CD4-positive, alpha-beta T cell treated with Interleukin-6 for 4 hours (primary cell): ENCODE results near the gene ERBB4.

Source experiments
- DNase-seq: peaks from one replicate; pipeline ENCODE4 v3.0.0-alpha.2; 2020; ENCODE audit warnings: mixed read lengths

The ERBB4 gene

DNA sequence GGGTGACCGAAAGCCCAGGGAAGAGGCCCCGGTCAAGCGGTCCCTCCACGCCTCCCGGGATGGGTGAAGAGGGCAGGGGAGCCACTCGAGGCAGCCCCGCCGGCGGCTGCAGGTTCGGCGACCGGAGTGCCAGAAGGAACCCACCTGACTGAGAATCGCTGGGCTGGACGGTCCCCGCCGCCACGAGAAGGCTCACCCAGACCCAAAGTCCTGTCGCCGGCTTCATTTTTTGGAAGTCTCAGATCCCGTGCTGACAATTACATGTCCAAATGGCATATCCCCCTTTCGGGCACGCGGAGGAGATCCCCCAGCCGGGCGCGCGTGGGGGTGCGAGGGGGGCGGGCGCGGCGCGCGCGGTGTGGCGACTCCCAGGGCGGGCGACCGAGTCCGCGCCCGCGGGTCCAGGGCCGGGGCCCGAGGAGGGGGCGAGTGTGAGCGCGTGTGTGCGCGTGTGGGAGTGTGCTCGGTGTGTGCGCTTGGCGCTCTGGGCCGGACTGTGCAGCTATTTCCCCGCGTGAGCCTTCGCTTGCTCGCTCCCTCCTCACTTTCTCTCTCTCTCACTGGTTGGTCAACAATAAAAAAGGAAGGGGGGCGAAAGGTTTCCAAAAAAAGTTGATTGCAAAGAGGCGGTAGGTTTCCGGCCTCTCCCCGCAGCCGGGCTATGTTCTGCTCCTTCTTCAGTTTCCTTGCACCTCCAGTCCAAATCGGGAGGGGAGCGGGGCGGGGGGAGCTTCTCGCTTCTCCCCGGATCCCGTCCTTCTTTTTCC lies at the start of gene ERBB4:
Gene ERBB4, minus strand, starts transcription at position 498 of the 767 bp plus-strand sequence. Its CDS starts 272 bp downstream, at position 226.
- DNase-seq = no peak

DNA sequence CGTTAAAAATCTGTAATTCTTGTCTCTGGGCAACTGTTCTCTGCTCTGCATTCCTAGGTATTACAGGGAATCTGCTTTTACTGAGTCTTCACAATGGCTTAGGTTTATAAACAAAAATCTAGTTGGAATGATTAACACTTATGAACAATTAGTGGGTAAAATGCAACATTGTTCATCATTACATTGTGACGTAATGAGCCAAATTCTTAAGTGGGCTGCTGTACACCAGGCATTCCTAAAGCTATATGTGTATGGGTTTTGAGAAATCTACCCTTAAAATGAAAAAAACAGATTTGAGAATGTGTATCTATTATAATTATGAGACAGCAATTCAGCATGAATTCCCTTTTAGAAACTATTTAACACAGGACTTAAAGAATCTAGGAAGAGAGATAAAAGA lies 41.5 kb upstream of the ERBB4 start:
- DNase-seq = no peak

DNA sequence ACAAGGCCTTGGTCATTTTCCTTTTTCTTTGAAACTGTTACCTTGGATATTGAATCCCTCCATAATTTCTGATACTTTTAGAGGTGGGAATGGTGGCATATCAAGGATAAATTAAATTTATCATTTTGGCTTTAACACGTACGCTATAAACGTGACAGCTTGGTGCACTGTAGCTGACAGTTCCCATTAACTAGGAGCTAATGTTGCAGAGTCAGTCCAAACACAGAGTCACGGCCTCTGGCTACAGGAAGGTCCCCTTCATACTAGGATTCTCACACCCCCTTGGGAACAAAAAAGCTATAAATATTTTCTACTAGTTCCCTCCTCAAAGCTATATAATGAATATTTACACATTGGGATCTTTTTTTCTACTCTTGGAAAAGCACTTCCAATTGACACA lies 17.7 kb upstream of the ERBB4 start:
- DNase-seq = no peak

DNA sequence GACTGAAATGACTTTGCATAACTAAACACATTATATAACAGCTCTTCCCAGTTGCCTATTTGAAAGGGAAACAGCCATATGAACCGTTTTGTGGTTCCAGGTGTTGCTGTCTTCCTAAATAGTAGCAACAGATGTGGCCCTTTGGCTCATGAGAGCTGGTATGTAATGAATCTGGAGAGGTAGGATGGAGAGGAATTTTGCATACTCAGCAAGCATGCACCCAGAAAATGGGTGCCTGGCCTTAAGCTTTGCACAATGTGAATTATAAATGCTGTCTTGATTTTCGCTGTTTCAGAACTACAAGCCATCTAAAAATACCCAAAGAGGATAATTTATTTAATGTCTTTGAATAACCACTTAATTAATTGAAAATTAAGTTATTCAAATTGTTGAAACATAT lies 15.6 kb upstream of the ERBB4 start:
- DNase-seq = no peak

DNA sequence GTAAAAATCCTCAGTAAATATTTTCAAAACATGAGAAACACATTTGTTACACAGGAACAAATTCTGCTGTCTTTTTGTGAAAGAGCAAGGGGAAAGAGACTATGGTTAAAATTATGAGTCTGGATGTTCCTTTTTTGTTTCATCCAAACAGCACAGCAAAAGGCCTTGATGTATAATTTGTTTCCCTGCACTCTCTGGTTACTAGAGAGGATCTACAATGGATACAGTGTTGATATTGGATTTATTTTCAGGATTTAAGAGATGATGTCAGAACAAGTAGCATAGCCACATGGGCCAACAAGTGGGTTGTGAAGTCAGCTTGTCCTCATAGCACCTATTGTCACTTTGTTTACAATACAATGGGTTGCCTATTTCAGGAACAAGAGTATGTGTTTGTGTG lies 11.3 kb upstream of the ERBB4 start:
- no peak for DNase-seq

DNA sequence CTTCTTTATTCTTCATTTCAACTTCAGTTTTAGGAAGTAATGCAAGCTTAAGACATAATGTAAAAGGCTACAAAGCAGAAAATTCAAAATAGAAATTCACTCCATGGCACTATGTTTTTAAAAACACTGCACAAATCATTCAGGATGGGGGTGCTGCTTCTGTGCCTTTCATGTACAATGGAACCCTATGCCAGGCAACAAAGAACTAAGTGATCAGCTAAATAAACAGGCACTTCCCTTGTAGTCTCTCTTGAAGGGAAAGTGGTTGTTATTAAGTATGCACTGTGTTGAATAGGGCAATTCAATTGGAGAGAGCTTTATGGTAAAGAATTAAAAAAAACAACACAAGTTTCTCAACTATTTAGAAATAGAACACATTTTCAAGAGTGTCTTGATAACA lies 10.9 kb upstream of the ERBB4 start:
- DNase-seq = no peak

DNA sequence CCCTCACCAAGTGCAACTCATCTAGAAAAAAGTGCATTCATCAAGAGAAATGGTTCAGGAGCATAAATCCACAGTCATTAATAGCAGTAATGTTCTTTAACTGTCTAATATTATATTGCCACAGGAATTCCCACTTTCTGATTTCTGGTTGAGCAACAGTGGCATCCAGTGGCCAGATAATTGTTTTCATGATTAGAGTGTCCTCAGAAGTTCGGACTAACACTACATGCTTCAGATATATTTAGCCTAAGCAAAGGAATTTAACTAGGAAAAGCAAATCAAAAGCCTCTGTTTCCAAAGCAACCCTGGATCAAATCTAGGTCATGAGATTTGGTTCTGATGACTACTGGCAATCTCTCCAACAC lies 9.8 kb upstream of the ERBB4 start:
- no peak for DNase-seq

DNA sequence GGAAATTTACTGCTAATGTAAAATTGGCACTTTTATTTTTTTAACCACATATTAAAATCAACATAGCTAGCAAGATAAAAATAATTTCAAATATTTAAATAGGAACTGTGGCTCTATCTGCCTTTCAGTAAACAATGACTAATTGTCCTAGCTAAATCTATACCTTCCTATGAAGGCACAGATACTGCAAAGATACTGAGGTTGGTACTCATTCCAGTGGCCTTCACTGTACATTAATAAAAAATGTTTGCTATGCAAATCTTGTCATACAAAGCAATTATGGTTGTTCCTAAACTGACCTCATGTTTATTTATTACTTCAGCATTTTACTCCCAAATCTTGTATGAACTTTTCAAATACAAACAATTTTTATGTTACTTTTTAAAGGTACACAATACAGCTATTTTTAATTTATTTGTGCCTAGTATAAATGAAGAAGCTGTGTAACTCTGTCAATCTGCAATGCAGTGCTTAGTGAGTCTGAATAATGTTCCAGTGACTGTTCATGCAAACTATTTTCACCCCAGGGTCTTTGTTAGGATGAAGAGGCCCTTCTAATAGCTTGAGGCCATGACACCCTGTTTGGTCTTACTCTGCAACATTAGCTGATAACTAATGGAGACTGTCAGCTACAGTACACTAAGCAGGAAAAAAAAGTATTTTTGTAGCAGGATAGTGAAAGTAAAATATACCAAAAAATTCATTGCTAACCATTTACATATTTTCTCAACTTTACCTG lies 9.3 kb upstream of the ERBB4 start:
- no peak for DNase-seq

DNA sequence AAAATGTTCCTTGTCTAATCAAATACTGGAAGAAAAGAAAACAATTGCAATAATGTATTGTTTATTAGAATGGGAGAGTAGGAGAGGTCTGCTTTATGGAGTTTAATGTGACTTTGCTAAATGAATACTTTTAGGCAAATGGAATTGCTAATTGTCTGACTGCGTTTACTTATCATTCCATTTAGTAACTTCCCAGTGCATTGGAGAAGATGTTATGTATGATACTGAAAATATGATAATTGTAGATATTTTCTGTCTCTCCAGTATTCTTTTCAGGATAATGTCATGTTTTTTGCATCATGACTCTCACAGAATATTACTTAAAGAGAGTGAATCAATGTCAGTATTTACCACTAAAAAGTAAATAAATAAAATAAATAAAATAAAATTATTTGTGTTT lies 8.1 kb upstream of the ERBB4 start:
- no peak for DNase-seq

DNA sequence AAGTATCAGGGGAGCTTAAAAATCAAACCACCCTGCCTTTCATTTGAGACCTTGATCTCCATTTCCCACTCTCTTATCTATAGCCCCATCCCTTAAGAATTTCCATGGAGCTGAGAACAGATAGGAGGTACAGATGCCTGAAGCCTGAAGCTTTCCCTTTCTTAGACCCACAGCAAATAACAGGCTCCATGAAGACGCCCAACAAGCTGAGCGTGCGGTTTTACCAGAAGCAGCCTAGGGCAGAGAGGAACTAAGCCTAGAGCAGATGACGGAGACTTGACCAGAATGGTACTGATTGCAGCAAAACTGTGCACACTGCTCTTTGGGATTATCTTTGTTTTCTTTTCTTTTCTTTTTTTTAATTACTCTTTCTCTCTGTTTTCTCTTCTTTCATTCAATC lies 1.7 kb upstream of the ERBB4 start:
- DNase-seq = no peak

DNA sequence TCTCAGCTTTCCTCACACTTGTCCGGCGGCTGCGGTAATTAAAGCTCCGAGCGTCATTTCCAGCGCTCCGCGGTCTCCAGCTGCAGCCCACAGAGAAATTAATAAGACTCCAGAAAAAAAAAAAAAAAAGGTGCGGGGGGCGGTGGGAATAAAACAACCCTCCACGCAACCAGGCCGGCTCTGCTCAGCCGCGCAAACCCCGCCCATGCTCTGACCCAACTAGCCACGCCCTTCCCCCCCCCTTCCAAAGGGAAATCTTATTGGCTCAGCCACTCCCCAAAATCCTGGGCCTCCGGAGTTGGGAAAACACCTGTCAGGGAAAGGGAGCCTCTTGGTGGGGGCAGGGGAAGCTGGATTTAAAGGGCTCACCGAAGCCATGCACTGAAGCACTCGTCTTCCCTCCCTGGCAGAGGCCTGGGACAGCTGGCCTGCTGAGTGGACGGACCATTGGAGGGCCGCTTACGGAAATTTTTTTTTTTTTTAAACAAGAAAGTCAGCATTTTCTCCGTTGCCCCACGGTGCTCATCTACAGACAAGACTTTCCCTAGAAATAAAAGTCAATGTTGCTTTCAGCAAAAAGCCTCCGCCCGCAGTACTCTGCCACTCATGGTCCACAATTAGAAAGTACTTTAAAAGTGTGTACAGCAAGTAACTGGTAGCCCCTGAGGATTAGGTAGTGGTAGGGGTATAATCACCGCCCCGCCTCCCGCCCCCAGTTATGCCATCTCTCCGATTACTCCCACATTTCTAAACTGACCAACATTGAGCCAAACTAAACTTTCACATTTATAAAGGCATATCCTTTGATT lies 674 bp upstream of the ERBB4 start:
- no peak for DNase-seq

DNA sequence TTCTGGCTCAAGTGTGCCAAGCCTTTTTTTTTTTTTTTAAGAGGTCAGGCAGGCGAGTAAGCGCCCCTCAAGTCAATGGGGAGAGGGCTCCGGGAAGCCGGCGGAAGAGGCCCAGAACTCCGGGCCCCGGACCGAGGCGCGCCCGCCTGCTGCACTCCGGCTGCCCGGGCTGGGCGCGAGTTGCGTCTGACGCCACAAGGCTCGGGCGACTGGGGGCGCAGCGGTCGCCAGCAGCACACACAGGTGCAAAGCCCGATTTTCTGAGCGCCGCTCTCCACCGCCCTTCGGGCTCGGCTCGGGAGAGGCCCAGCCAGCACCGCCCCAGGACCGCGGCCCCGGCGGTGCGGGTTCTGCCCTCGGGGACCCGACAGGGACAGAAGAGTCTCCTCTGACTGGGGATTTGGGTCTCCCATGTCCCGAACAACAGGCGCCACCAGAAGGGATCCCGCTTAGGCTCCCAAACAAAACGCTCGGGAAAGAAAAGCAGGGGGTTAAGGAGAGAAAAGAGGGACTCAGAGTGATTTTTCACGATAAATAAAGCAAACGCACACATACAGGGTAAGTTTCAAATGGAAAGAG lies 787 bp downstream of the ERBB4 start:
- no peak for DNase-seq

DNA sequence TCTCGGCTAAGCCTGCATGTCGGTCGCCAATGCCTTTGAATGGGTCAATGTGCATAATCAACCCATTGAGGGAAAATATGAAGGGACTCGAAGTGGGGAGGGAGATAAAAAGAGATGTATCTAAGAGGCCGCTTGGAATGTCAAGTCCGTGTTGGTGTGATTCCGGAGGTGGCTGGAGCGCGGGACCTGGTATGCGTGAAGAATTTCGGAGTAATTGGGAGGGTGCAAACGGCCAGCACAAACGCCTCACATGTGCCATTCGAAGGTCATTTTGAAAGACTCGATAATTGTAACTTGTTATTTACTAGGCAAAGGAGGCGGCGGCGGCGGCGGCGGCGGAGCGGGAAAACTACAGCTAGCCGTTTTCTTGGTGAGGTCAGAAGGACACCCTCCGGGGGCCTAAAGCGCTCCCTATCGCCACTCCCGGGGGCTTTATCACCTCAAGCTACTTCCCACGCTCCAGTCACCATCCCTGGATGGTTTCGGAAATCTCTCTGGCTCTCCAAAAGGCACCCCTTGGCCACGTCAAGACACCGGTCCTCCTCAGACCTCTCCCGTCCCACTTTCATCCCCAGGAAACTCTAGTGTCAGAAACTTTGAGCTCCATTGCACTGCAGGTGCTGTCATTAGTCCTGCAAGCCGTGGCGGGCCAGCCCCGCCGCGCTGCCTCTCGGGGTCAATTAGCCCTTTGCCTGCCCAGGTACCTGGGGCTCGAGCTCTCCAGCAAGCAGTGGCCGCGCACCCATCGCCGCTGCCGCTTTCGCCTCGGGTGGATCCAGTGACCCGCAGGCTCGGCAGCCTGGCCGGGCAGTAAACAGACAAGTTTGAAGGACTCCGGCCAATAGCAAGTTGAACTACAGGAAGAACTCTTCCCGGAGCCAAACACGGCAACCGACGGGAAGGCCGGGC lies 1.5 kb downstream of the ERBB4 start:
- no peak for DNase-seq

DNA sequence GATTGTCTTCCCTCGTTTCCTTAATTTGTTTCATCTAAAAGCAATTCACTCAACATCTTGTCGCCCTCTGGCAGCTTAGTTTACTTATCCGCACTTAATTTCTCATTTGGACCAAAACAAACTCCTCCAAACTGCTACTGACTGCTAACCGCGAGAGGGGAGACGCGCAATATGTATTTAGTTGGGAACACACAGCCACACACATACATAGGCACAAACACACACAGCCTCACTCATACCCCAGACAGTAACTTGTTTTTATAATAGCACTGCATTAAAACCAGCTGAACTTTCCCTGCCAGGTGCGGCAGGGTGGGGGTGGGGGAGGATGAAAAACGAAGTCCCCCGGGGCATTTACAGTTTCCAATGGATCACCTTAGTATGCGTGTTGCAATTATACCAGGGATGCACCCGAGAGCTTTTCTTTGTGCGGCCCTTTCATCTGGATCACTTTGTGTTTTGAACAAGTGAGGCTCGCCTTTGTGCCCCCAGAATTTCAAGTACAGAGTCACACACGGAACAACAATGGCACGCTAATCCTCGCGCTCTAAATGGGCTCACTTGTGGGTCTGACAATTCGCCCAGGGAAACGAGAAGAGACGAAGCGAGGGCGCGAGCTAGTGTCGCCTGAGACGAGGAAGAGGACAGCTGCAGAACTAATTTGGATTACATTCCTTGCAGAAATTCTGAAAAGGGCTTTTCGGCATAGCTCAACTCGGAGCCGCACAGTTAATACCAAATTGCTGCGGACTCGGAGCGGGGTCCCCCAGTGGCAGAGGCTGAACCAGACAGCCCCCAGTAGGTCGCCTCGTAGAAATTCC lies 2.4 kb downstream of the ERBB4 start:
- no peak for DNase-seq

DNA sequence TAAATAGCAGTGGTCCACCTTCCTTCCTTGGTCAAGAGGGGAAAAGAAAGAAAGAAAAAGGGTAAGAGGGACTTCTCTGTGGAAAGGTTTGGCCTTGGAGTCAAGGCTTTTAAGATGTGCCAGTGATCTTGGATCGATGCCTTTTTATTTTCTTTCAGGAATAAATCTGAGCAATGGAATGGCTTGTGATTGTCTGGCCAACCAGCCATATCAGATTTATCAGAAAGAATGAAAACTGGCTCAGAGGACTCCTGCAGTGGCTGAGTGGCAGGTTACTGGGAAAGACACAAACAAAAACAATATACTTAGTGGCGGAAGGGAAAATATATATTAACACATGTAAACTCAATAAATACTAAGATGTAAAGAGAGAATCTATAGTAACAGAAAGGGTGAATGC lies 4.3 kb downstream of the ERBB4 start:
- DNase-seq = no peak

DNA sequence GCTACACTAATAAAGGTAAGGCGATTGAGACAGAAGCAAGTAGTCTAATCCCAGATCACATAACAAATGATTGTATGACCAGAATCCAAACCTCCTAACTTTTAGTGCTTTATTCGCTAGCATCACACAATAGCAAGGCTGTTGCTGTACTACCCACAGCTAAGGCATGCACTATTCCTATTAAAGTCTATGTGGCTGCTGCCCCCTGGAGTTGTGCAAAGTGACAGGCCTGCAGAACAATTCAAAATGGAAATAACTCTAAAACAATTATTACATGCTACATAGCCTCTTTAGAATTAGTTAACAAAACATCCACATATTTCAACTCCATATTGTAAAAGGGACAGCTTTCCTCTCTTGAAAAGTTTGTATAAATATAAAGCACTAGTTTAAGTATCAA lies 6.0 kb downstream of the ERBB4 start:
- no peak for DNase-seq

DNA sequence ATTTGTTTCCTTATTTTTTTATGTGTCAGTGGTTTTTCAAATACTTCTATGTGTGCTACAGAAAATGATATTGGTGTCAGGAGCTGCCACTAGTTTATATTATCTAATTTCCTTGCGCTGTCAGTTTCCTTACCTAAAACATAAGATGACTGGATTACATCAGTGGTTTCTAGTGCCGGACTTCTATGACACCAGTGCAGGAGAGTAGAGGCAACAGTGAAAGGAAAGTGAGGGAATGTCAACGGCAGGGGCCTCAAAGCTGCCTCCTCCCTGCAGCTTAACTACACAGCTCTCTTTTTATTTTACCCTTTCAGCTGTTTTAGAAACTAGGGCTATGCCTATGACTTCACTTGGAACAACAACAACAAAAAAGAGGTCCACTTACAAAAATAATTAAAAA lies 6.5 kb downstream of the ERBB4 start:
- no peak for DNase-seq

DNA sequence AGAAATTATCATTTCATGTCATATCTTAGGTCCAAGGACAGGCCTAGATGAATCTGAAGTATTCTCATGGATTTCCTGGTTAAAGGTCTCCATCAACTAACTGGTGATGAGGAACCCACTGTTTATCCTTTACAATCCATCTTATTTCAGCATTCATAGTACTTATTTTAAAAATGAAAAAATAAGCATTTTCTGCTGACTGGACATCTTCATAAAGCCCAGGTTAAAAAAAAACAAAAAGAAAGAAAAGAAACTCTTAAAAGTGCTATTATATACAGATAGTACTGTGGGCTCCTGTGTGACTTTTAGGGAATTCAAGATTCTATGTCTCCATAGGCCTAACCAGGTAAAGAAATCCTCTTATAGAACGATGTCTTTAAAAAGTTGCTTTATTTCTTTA lies 7.1 kb downstream of the ERBB4 start:
- DNase-seq = no peak

DNA sequence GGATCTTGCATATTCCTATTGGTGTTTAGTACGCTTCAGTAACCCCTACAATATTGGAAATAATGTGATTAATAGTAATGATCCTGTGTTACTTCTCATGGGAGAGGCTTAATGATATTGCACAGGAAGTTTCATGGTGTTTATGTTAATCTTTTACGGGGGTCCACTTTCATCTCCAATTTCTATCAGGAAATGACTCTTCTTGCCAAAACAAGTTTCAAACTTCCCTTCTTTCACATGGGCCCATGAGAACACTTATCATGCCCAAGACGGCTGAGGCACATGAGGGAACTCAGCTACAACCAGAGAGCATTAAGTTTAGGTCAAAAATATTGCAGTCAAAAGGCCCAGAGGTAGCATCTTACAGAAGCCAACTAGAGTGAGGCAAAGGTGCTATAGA lies 7.6 kb downstream of the ERBB4 start:
- DNase-seq = no peak

DNA sequence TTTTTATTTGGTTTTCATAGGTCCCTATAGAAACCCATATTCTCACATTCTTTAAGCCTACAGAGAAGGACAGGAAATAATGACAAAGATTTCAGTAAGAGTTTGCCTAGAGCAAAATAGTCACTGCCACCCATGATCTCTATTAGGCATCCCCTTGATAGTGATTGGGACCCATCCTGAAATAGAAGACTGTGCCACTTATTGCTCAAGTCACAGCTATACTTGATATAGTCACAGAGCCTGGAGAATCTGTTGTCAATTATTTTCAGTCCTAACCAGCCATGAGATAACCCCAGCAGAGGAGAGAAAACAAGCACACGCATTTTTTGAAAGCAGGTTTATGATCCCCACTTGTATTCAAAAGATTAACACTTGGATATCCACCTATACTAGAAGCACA lies 8.2 kb downstream of the ERBB4 start:
- no peak for DNase-seq

DNA sequence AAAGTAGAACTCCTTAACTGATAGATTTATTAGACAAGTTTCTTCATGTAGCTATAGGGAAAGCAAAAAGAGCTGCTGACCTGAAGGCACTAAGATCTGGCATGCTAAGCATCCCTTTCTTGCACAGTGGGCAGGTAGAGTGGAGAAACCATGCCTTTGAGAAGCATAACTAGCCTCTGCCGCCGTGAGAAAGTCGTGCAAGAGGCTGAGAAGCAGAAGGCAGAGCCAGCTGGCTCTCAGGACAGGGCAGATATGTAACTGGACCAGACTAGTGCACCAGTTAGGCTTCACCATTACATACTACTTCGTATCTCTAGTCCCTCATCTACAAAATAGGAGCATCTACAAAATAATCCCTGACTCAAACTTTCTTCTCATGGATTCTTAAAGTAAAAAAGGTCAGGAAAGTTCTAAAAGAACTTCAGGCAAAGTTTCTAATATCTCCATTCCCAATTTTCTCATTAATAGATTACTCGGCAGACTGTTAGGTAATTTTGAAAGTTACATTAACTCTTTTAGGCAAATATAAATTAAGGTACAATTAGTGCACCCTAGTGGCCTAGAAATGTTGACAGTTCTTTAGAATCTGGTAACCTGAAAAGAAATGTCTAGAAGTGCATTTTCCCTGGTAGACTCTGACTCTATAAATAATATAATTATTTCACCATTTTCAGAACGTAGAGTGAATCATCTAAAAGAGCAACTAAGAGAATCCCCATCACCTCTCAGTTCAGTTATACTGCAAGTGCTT lies 10.3 kb downstream of the ERBB4 start:
- DNase-seq = no peak
